Smooth muscle cell (in vitro differentiated cells): ENCODE data around the gene PSMC5. TPM values are rescaled to one million over a fixed set of nuclear protein-coding genes. Genes with fewer than 3 reads are reported as not detected.

ENCODE experiments used
- DNase-seq: peaks from one replicate; lab custom pipeline; 2025; ENCODE audit not compliant: unreplicated experiment; lab: John Stamatoyannopoulos, UW
- H2AFZ ChIP-seq: fragments of 200-600 bp; sonication (generic); 2 replicates; pipeline ENCODE4 v1.6.0; 2016; ENCODE audit warnings: antibody characterized with exemption, low read depth, mild to moderate bottlenecking
- H3F3A ChIP-seq: fragments of 200-600 bp; sonication (generic); 2 replicates; pipeline ENCODE4 v1.6.0; 2017; ENCODE audit warnings: antibody characterized with exemption, low read depth
- H3K27ac ChIP-seq: fragments of 200-600 bp; sonication (generic); 2 replicates; pipeline ENCODE4 v1.5.1; 2016; ENCODE audit warnings: low read depth, mild to moderate bottlenecking
- H3K27me3 ChIP-seq: fragments of 200-600 bp; sonication (generic); 2 replicates; pipeline ENCODE4 v1.6.1; 2016; ENCODE audit warnings: low read depth, mild to moderate bottlenecking
- H3K36me3 ChIP-seq: fragments of 200-600 bp; sonication (generic); 2 replicates; pipeline ENCODE4 v1.5.1; 2016; ENCODE audit warnings: low read depth
- H3K4me1 ChIP-seq: fragments of 200-600 bp; sonication (generic); 2 replicates; pipeline ENCODE4 v1.5.1; 2016; ENCODE audit warnings: low read depth
- H3K4me2 ChIP-seq: fragments of 200-600 bp; sonication (generic); 2 replicates; pipeline ENCODE4 v1.6.0; 2016; ENCODE audit warnings: mild to moderate bottlenecking
- H3K4me3 ChIP-seq: fragments of 200-600 bp; sonication (generic); 2 replicates; pipeline ENCODE4 v1.5.1; 2016; ENCODE audit warnings: mild to moderate bottlenecking
- H3K79me2 ChIP-seq: fragments of 200-600 bp; sonication (generic); 2 replicates; pipeline ENCODE4 v1.6.0; 2016; ENCODE audit warnings: low read depth, mild to moderate bottlenecking
- H3K9ac ChIP-seq: fragments of 200-600 bp; sonication (generic); 2 replicates; pipeline ENCODE4 v1.6.0; 2016; ENCODE audit warnings: low read depth
- H3K9me3 ChIP-seq: fragments of 200-600 bp; sonication (generic); replicated peaks from 2 replicates; pipeline ENCODE4 v1.5.1; 2016; ENCODE audit warnings: low read depth
- H4K20me1 ChIP-seq: fragments of 200-600 bp; sonication (generic); 2 replicates; pipeline ENCODE4 v1.6.0; 2016; ENCODE audit warnings: low read depth
- WGBS: methylation state at CpG from one replicate; pipeline ENCODE4 v1.1.7; 2016; ENCODE audit warnings: low lambda C conversion rate; 5-methylcytosine and 5-hydroxymethylcytosine counted together
- polyA plus RNA-seq: library from polyadenylated mRNA; unstranded; fragments of >200 nt; fragmentation: Nextera tagmentation; extraction: Ambion mirVana; gene quantifications from 2 replicates; pipeline ENCODE4 v1.2.1, GENCODE V29; 2016
- total RNA-seq: library from RNA; depleted of rRNA; stranded (reverse); fragments of >200 nt; gene quantifications from 2 replicates; pipeline ENCODE4 v1.2.3, GENCODE V29; 2014
- TF ChIP-seq, protein P1 (sequence below): fragments of 200-600 bp; sonication (generic); IDR thresholded peaks from 2 replicates; pipeline ENCODE4 v1.5.1; 2017; ENCODE audit warnings: borderline replicate concordance, mild to moderate bottlenecking, antibody characterized with exemption; ENCODE audit not compliant: insufficient read depth, poor library complexity, severe bottlenecking

The PSMC5 gene
- total and polyA plus RNA-seq, 2 experiments from 2014 or later = 46.2 to 132 TPM

DNA sequence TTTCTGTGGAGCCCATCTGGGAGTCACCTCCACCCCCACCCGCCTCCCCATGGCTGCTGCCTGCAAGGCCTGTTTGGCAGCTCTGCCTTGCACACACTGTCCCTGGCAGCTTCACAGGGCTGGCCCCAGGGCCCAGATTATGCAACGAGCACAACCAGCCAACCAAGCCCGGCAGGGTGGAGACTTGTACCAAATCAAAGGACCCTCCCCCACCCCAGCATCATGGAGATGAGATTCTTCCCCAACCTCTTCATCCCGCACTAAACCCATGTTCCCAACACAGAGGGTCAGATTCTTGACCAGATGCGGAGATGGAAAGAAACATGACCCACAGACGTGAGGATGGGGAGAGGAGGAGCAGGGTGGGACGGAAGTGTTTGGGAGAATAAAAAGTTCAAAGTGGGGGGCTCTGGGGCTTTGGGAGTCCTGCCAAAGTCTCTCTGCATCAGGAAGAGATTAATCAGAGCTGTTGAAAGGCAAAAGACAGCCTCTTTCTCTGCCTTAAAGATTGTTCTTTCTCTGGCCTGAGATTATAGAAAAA, 11.5 kb downstream of the PSMC5 start:
- Histone ChIP-seq H3K4me2 (no peak overlapping the region), H3K27ac (no peak overlapping the region), H4K20me1 (peaks cover 56% of the 10 kb centered on the region), H3K9ac (no peak overlapping the region), H2AFZ (no peak overlapping the region), H3K4me1 (peaks cover 18% of the 10 kb centered on the region), H3K9me3 (no peaks in the 10 kb centered on the region), H3F3A (peaks cover 10% of the 10 kb centered on the region), H3K79me2 (peaks cover 63% of the 10 kb centered on the region), H3K4me3 (no peak overlapping the region), H3K36me3 (no peaks in the 10 kb centered on the region), H3K27me3 (no peaks in the 10 kb centered on the region)
- TF ChIP-seq, protein P1, sequence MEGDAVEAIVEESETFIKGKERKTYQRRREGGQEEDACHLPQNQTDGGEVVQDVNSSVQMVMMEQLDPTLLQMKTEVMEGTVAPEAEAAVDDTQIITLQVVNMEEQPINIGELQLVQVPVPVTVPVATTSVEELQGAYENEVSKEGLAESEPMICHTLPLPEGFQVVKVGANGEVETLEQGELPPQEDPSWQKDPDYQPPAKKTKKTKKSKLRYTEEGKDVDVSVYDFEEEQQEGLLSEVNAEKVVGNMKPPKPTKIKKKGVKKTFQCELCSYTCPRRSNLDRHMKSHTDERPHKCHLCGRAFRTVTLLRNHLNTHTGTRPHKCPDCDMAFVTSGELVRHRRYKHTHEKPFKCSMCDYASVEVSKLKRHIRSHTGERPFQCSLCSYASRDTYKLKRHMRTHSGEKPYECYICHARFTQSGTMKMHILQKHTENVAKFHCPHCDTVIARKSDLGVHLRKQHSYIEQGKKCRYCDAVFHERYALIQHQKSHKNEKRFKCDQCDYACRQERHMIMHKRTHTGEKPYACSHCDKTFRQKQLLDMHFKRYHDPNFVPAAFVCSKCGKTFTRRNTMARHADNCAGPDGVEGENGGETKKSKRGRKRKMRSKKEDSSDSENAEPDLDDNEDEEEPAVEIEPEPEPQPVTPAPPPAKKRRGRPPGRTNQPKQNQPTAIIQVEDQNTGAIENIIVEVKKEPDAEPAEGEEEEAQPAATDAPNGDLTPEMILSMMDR = no peak
- no peak for DNase-seq
- 64% methylated on average over 7 of the region's 7 CpGs for WGBS

DNA sequence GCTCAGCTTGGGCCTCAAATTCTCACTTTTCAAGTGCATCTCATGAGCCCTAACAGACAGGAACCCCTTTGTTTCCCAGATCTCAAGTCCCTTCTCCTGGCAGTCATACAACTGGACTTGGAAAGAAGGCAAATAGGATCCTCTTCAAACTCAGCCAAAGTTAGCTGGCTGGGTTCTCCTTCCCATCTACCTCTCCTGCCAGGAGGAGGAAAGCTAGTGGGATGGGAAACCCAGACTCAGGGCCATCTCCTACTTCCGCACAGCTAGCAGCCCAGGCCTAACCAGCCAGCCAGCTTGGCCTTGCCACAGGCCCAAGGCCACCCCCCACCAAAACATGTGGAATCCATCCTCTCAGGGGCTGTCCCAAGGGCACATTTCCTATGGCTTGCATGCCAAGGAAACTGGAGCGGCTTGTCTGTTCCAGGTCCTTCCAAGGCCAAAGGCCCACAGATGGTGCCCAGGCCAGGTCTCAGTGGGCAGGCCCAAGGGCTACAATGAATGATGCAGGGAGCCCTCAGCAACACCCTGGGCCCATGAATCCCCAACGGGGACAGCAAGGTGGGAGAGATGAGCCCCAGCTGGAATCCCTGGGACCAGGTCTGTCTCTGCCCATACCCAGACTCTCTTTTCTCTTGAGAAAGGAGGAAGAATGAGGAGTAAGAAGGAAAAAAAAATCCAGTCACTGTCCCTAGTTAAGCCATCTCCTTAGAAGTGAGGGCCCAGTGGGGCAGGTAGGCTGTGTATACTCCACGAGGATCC, 13.5 kb downstream of the PSMC5 start:
- peak overlapping the region; percentile 22 for H3K9ac ChIP-seq
- H3K36me3 ChIP-seq = no peaks in the 10 kb centered on the region
- DNase-seq = no peak
- H2AFZ ChIP-seq = no peak overlapping the region
- H3K4me3 ChIP-seq = peak overlapping the region; percentile 71
- H3F3A ChIP-seq = peaks cover 10% of the 10 kb centered on the region
- H3K9me3 ChIP-seq = no peaks in the 10 kb centered on the region
- H3K79me2 ChIP-seq = peaks cover 63% of the 10 kb centered on the region
- H3K27me3 ChIP-seq = no peaks in the 10 kb centered on the region
- H3K4me1 ChIP-seq = peaks cover 18% of the 10 kb centered on the region
- TF ChIP-seq, protein P1 = no peak
- WGBS = 84% methylated on average over 4 of the region's 4 CpGs
- peak overlapping the region; percentile 93 for H3K4me2 ChIP-seq
- peaks cover 50% of the 10 kb centered on the region for H4K20me1 ChIP-seq
- peak overlapping the region; percentile 61 for H3K27ac ChIP-seq

DNA sequence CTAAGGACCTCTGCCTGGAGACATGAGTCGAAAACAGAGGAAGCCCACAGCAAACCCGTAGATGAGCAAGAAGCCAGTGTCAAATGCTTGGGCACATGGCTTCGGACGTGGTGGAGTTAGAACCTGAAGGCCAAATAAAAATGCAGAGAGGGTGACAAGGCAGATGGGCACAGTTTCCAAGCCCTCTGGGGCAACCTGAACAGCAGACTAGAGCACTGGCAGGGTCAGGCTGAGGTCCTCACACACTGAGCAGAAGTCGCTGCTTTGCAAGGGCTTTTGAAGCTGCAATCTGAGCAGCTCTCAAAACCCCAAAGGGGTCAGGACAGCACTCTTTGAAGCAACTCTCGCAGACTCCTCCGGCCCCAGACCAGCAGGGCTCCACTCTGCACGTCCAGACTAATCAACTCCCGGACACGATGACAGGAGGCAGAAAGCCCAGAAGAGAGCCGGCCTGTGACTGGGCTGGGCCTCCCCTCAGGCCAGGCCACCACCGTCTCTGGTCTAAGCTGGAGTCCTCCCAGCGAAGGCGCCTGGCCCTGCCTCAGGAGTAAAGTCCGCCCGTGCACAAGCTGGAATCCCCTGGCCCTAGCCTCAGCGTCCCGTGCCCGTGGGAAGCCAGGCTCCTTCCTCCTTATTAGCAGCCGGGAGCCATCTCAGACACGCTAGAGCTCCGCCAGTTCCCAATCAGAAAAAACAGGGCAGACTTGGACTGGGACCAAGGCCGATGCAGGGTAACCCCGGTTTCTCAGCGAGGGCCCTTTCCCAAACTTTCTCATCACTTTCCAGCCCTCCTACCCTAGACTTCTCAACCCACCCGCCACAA, 14.3 kb downstream of the PSMC5 start:
- no peaks in the 10 kb centered on the region for H3K27me3 ChIP-seq
- peak overlapping the region; percentile 56 for H2AFZ ChIP-seq
- H3K36me3 ChIP-seq = no peaks in the 10 kb centered on the region
- H3K9me3 ChIP-seq = no peaks in the 10 kb centered on the region
- peaks cover 50% of the 10 kb centered on the region for H4K20me1 ChIP-seq
- H3K4me3 ChIP-seq = peak overlapping the region; percentile 71
- peaks cover 10% of the 10 kb centered on the region for H3F3A ChIP-seq
- TF ChIP-seq, protein P1 = no peak
- peak overlapping the region; percentile 71 for H3K9ac ChIP-seq
- peak overlapping the region; percentile 61 for H3K27ac ChIP-seq
- H3K79me2 ChIP-seq = peaks cover 56% of the 10 kb centered on the region
- DNase-seq = peak; percentile 33
- WGBS = 10% methylated on average over 26 of the region's 26 CpGs
- H3K4me1 ChIP-seq = peaks cover 18% of the 10 kb centered on the region
- peak overlapping the region; percentile 93 for H3K4me2 ChIP-seq
